AG04449 (cell line): ENCODE measurements around the gene CFAP99.

Source experiments
- CTCF ChIA-PET: fragments of 350-600 bp; formaldehyde crosslinking; extraction: SDS; loops from one replicate; lab custom pipeline; 2021; ENCODE audit warnings: antibody characterized with exemption; lab: Yijun Ruan, JAX
- POLR2A ChIA-PET: fragments of 400-600, 350-600 bp; formaldehyde crosslinking; extraction: SDS; loops from one replicate; lab custom pipeline; 2020; ENCODE audit warnings: antibody characterized with exemption, inconsistent platforms; lab: Yijun Ruan, JAX
- DNase-seq: peaks from one replicate; pipeline ENCODE4 v3.0.0-alpha.2; 2010; ENCODE audit warnings: low read depth, low spot score
- H3K4me3 ChIP-seq: 2 replicates; pipeline ENCODE4 v1.5.1; 2011; ENCODE audit warnings: low read depth, mild to moderate bottlenecking, control low read depth, low read length
- CTCF ChIP-seq: IDR thresholded peaks from one replicate; pipeline ENCODE4 v1.5.1; 2011; ENCODE audit warnings: mild to moderate bottlenecking, moderate library complexity, low read length, control low read depth, inconsistent platforms; ENCODE audit not compliant: insufficient read depth; ENCODE audit errors: missing control alignments

The CFAP99 gene

GRCh38 chr4:2494992-2495391, 76.2 kb downstream of the CFAP99 start:
- ChIA-PET POLR2A (no interaction called here), CTCF (interaction anchor here (1.0 kb wide), 1 partner anchor 13 kb away, joined by 3 read pairs; no protein-coding TSS in a partner anchor)
- DNase-seq, result no peak
- no peak for TF ChIP-seq CTCF
- no peak overlapping the region for H3K4me3 ChIP-seq

- CTCF ChIA-PET, result no interaction called here
- no peak for TF ChIP-seq CTCF
- DNase-seq, result no peak
- H3K4me3 ChIP-seq, result no peak overlapping the region
- POLR2A ChIA-PET, result interaction anchor here (1.0 kb wide), 1 partner anchor 33 kb away, joined by 3 read pairs; no protein-coding TSS in a partner anchor
Measured at GRCh38 chr4:2497324-2497723, 78.6 kb downstream of the CFAP99 start.

DNA sequence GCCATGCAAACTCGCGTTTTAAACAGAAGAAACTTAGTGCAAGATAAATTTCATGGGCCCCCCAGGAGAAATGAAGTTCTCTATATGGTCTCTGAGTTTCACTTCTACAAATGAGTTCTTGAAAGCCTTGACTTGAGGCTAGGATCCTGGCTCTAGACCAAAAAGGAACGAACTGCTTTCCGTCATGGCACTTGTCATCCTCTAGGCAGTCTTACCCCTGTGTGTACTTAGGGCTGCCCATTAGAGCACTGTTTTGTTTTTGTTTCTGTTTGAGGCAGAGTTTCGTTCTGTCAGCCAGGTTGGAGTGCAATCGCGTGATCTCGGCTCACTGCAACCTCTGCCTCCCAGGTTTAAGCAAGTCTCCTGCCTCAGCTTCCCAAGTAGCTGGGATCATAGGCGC, 79.2 kb downstream of the CFAP99 start:
- CTCF ChIA-PET, result no interaction called here
- H3K4me3 ChIP-seq, result no peak overlapping the region
- TF ChIP-seq CTCF, result no peak
- POLR2A ChIA-PET, result interaction anchor here (1.0 kb wide), 1 partner anchor 34 kb away, joined by 3 read pairs; no protein-coding TSS in a partner anchor
- DNase-seq, result no peak

GRCh38 chr4:2500547-2500946, 81.8 kb downstream of the CFAP99 start:
- no peak for DNase-seq
- no peak overlapping the region for H3K4me3 ChIP-seq
- ChIA-PET CTCF (no interaction called here), POLR2A (interaction anchor here (0.8 kb wide), 1 partner anchor 23 kb away, joined by 4 read pairs; no protein-coding TSS in a partner anchor)
- TF ChIP-seq CTCF, result no peak

- POLR2A ChIA-PET, result no interaction called here
- CTCF ChIA-PET, result no interaction called here
- DNase-seq, result no peak
- no peak overlapping the region for H3K4me3 ChIP-seq
- no peak for TF ChIP-seq CTCF
Measured at GRCh38 chr4:2501034-2501594, 82.4 kb downstream of the CFAP99 start.

- no peak for TF ChIP-seq CTCF
- H3K4me3 ChIP-seq, result no peak overlapping the region
- ChIA-PET CTCF (interaction anchor here (1.8 kb wide), 1 partner anchor 284 kb away, joined by 8 read pairs; no protein-coding TSS in a partner anchor), POLR2A (no interaction called here)
- DNase-seq, result no peak
Measured at GRCh38 chr4:2503809-2504208, 85.1 kb downstream of the CFAP99 start.
